HepG2 (cell line): ENCODE measurements around the gene DSTYK. TPM values are rescaled to one million over a fixed set of nuclear protein-coding genes. Genes with fewer than 3 reads are reported as not detected.

Experiments used
- ATAC-seq: fragments of 200-7000 bp; cut with Tn5 transposase; 3 replicates; pipeline ENCODE4 v1.9.1; 2020; ENCODE audit warnings: mild to moderate bottlenecking, moderate library complexity
- BruUV-seq: library from RNA; stranded (reverse); fragments of 400-500 nt; replicated peaks from 2 replicates; lab custom pipeline; 2021; lab: Mats Ljungman, UMichigan
- CTCF ChIA-PET: fragments of 300-600 bp; formaldehyde crosslinking; extraction: SDS; loops from one replicate; lab custom pipeline; 2021; ENCODE audit warnings: low total read pairs, inconsistent platforms, low intra/inter-chr PET ratio; lab: Yijun Ruan, JAX
- POLR2A ChIA-PET: fragments of 350-600 bp; sonication (Branson Sonifier 250); formaldehyde crosslinking; loops from one replicate; lab custom pipeline; 2020; ENCODE audit warnings: antibody characterized with exemption, inconsistent platforms; lab: Yijun Ruan, JAX
- DNase-seq: peaks from one replicate; pipeline ENCODE4 v3.0.0-alpha.2; 2015; ENCODE audit warnings: low spot score
- FAIRE-seq: peaks from 3 replicates; lab custom pipeline; 2011; peaks lifted over from hg19 to GRCh38; lab: Jason Lieb, UNC
- H2AFZ ChIP-seq: one replicate; pipeline ENCODE4 v1.6.1; 2011; ENCODE audit warnings: low read length, inconsistent platforms
- H3K27ac ChIP-seq: fragments of 300-600 bp; 3 replicates; pipeline ENCODE4 v1.8.0; 2011; ENCODE audit warnings: mixed run types, mild to moderate bottlenecking, mixed read lengths, low read length, inconsistent platforms; ENCODE audit not compliant: insufficient read depth; ENCODE audit errors: extremely low read length
- H3K27me3 ChIP-seq, 2 experiments: fragments of 200-600 bp in 1 of 2; 2 replicates in 1 of 2; 3 replicates in 1 of 2; pipeline versions ENCODE4 v1.6.0 to v1.8.0; 2011; ENCODE audit warnings: low read length in 2 of 2, mild to moderate bottlenecking in 2 of 2, moderate library complexity in 2 of 2, inconsistent platforms in 1 of 2; ENCODE audit not compliant: insufficient read depth in 2 of 2, control insufficient read depth in 1 of 2
- H3K36me3 ChIP-seq, 2 experiments: fragments of 200-600 bp in 1 of 2; replicated peaks in 1 of 2; 2 replicates in 1 of 2; 3 replicates in 1 of 2; pipeline versions ENCODE4 v1.5.1 to v1.8.0; 2011; ENCODE audit warnings: low read length in 2 of 2, inconsistent platforms in 1 of 2; ENCODE audit not compliant: insufficient read depth in 2 of 2, control insufficient read depth in 1 of 2
- H3K4me1 ChIP-seq: 2 replicates; pipeline ENCODE4 v1.5.1; 2012; ENCODE audit warnings: low read length, inconsistent platforms; ENCODE audit not compliant: insufficient read depth
- H3K4me2 ChIP-seq: 2 replicates; pipeline ENCODE4 v1.6.0; 2011; ENCODE audit warnings: low read depth, low read length, inconsistent platforms
- H3K4me3 ChIP-seq, 3 experiments: fragments of 200-600 bp in 1 of 3; sonication (generic), shearing (Covaris generic) in 1 of 3; replicated peaks in 1 of 3; 2 replicates each; pipeline ENCODE4 v1.5.1; 2011 to 2016; ENCODE audit warnings: low read length in 3 of 3, inconsistent platforms in 2 of 3, low read depth in 2 of 3, mild to moderate bottlenecking in 2 of 3, control low read depth in 1 of 3, mixed read lengths in 1 of 3; ENCODE audit not compliant: insufficient read depth in 1 of 3
- H3K79me2 ChIP-seq: one replicate; pipeline ENCODE4 v1.6.1; 2011; ENCODE audit warnings: low read length, inconsistent platforms; ENCODE audit not compliant: insufficient read depth
- H3K9ac ChIP-seq: 2 replicates; pipeline ENCODE4 v1.6.0; 2011; ENCODE audit warnings: mild to moderate bottlenecking, low read depth, low read length, inconsistent platforms; ENCODE audit not compliant: insufficient read depth
- H3K9me3 ChIP-seq: 2 replicates; pipeline ENCODE4 v1.5.1; 2012; ENCODE audit warnings: mild to moderate bottlenecking, low read length
- H4K20me1 ChIP-seq: 2 replicates; pipeline ENCODE4 v1.6.0; 2011; ENCODE audit warnings: inconsistent platforms, mild to moderate bottlenecking, low read length, moderate library complexity; ENCODE audit not compliant: insufficient read depth
- CENPX ChIP-seq: sonication (generic); formaldehyde crosslinking; IDR thresholded peaks from 2 replicates; pipeline ENCODE4 v1.9.0; 2021; ENCODE audit warnings: mild to moderate bottlenecking, missing genetic modification reagents, moderate library complexity
- CREB1 ChIP-seq, 2 experiments: fragments of 450-650 bp in 1 of 2; IDR thresholded peaks; 2 replicates each; pipeline ENCODE4 v1.6.1; 2016 to 2017; ENCODE audit warnings: control low read depth in 1 of 2, mild to moderate bottlenecking in 1 of 2, missing compliant biosample characterization in 1 of 2, missing genetic modification characterization in 1 of 2
- MTA3 ChIP-seq: sonication (generic); formaldehyde crosslinking; IDR thresholded peaks from 2 replicates; pipeline ENCODE4 v1.4.0; 2020; ENCODE audit warnings: missing genetic modification reagents
- RERE ChIP-seq: IDR thresholded peaks from 2 replicates; pipeline ENCODE4 v1.6.1; 2016; ENCODE audit warnings: low read depth, missing genetic modification reagents, missing compliant biosample characterization
- SYNCRIP ChIP-seq: fragments of 200-400 bp; formaldehyde crosslinking; IDR thresholded peaks from 2 replicates; pipeline ENCODE4 v1.6.1; 2018; ENCODE audit warnings: mild to moderate bottlenecking, low read depth, low read length; ENCODE audit not compliant: insufficient read depth
- ZNF124 ChIP-seq: sonication (generic); formaldehyde crosslinking; IDR thresholded peaks from 2 replicates; pipeline ENCODE4 v1.4.0; 2020; ENCODE audit warnings: missing genetic modification reagents
- ZNF34 ChIP-seq: sonication (generic); formaldehyde crosslinking; IDR thresholded peaks from 2 replicates; pipeline ENCODE4 v1.4.0; 2020; ENCODE audit warnings: mild to moderate bottlenecking, missing genetic modification reagents, borderline replicate concordance
- ZNF543 ChIP-seq: sonication (generic); formaldehyde crosslinking; IDR thresholded peaks from 2 replicates; pipeline ENCODE4 v1.4.0; 2020; ENCODE audit warnings: mild to moderate bottlenecking, missing genetic modification reagents
- ZNF605 ChIP-seq: sonication (generic); formaldehyde crosslinking; IDR thresholded peaks from 2 replicates; pipeline ENCODE4 v1.8.0; 2022; ENCODE audit warnings: mild to moderate bottlenecking, missing genetic modification reagents
- ZNF7 ChIP-seq: IDR thresholded peaks from 2 replicates; pipeline ENCODE4 v1.6.1; 2016; ENCODE audit warnings: missing biosample characterization, missing genetic modification reagents
- ZSCAN29 ChIP-seq: sonication (generic); formaldehyde crosslinking; conservative IDR thresholded peaks from 2 replicates; pipeline ENCODE4 v1.4.0; 2020; ENCODE audit warnings: mild to moderate bottlenecking, missing genetic modification reagents
- WGBS: methylation state at CpG from one replicate; pipeline ENCODE4 v1.1.6; 2017; ENCODE audit warnings: low lambda C conversion rate; 5-methylcytosine and 5-hydroxymethylcytosine counted together
- in situ Hi-C: cut with HindIII; loops from 2 replicates; pipeline ENCODE4 v1.10.0; 2017; ENCODE audit warnings: low pct_unique_long_range_greater_than_20kb; ENCODE audit not compliant: extremely low pct_ligation_motif_present
- intact Hi-C: fragments of 100-400 bp; cut with micrococcal nuclease; formaldehyde crosslinking; loops from one replicate; pipeline ENCODE4 v1.10.0; 2022; ENCODE audit not compliant: unreplicated experiment
- polyA plus RNA-seq, 8 experiments: library from polyadenylated mRNA; depleted of rRNA in 3 of 8; stranded (reverse) in 7 of 8; unstranded in 1 of 8; fragments of >200 nt; fragmentation: Illumina TruSeq in 4 of 8; extraction: Trizol in 4 of 8; gene quantifications; 2 replicates each; pipeline versions ENCODE4 v1.2.1 to v1.2.3, GENCODE V29; 2011 to 2016; ENCODE audit warnings: low read depth in 4 of 8, missing spikeins in 1 of 8, mixed read lengths in 1 of 8; ENCODE audit not compliant: insufficient read depth in 1 of 8
- total RNA-seq, 5 experiments: library from RNA; depleted of rRNA; stranded (reverse); fragments of >200 nt; fragmentation: Illumina TruSeq; extraction: Trizol; gene quantifications; 2 replicates each; pipeline ENCODE4 v1.2.3, GENCODE V29; 2016; ENCODE audit warnings: low read depth in 1 of 5
- TF ChIP-seq, protein P1 (sequence below): sonication (generic); formaldehyde crosslinking; IDR thresholded peaks from 2 replicates; pipeline ENCODE4 v1.8.0; 2022; ENCODE audit warnings: mild to moderate bottlenecking, missing genetic modification reagents; ENCODE audit not compliant: insufficient replicate concordance
- TF ChIP-seq, protein P2 (sequence below): IDR thresholded peaks from 2 replicates; pipeline ENCODE4 v1.6.1; 2016; ENCODE audit warnings: missing biosample characterization, missing genetic modification reagents, low read depth

The DSTYK gene
- total and polyA plus RNA-seq, 2 of the 13 experiments (the other 11 are each of a cell fraction or from before 2014, with no cell fraction given) = 2.6 to 4.8 TPM

GRCh38 chr1:205239078-205239477, 27.6 kb upstream of the DSTYK start (continued):
- TF ChIP-seq RERE = no peak

- Histone ChIP-seq H3K4me1 (no peaks in the 10 kb centered on the region), H3K4me2 (no peak overlapping the region), H2AFZ (no peak overlapping the region), H3K4me3 (no peak overlapping the region), H3K9ac (no peak overlapping the region), H3K27me3 (peaks cover 2 to 66% of the 10 kb centered on the region in 2 experiments; a peak in 4 of 5 replicates), H3K27ac (no peak overlapping the region), H3K79me2 (no peaks in the 10 kb centered on the region), H4K20me1 (no peaks in the 10 kb centered on the region)
- ATAC-seq = no peak
- BruUV-seq = no TSS peak
- no peak for DNase-seq
- ChIA-PET POLR2A (interaction anchor here (1.1 kb wide), 1 partner anchor 10 kb away, joined by 3 read pairs; the partner anchor contains the start of gene TMCC2), CTCF (no interaction called here)
- FAIRE-seq = no peak
- in situ Hi-C loops = no loop called here
- 31% methylated on average over 12 of the region's 12 CpGs for WGBS
- TF ChIP-seq ZNF34 (no peak), ZNF543 (CRISPR knock-in tag) (no peak), SYNCRIP (no peak), CREB1 (IDR thresholded peaks at IDR 0.05) (no peak), CREB1 (CRISPR knock-in tag; IDR thresholded peaks at IDR 0.05) (no peak), CENPX (CRISPR knock-in tag) (no peak), MTA3 (CRISPR knock-in tag) (no peak), ZNF605 (CRISPR knock-in tag) (no peak), ZSCAN29 (CRISPR knock-in tag) (no peak), ZNF124 (CRISPR knock-in tag) (no peak), ZNF7 (no peak)
- TF ChIP-seq, protein P1, sequence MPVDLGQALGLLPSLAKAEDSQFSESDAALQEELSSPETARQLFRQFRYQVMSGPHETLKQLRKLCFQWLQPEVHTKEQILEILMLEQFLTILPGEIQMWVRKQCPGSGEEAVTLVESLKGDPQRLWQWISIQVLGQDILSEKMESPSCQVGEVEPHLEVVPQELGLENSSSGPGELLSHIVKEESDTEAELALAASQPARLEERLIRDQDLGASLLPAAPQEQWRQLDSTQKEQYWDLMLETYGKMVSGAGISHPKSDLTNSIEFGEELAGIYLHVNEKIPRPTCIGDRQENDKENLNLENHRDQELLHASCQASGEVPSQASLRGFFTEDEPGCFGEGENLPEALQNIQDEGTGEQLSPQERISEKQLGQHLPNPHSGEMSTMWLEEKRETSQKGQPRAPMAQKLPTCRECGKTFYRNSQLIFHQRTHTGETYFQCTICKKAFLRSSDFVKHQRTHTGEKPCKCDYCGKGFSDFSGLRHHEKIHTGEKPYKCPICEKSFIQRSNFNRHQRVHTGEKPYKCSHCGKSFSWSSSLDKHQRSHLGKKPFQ (CRISPR knock-in tag) = no peak
- TF ChIP-seq, protein P2, sequence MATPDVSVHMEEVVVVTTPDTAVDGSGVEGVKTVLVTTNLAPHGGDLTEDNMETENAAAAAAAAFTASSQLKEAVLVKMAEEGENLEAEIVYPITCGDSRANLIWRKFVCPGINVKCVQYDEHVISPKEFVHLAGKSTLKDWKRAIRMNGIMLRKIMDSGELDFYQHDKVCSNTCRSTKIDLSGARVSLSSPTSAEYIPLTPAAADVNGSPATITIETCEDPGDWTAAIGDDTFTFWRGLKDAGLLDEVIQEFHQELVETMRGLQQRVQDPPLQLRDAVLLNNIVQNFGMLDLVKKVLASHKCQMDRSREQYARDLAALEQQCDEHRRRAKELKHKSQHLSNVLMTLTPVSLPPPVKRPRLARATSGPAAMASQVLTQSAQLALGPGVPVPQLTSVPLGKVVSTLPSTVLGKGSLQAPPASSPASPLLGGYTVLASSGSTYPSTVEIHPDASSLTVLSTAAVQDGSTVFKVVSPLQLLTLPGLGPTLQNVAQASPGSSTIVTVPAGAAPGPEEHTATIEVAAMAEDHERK = no peak
- TF ChIP-seq, all 625 proteins: peak for 0
- intact Hi-C loops = no loop called here
- H3K9me3 ChIP-seq = no peaks in the 10 kb centered on the region
- H3K36me3 ChIP-seq = no peaks in the 10 kb centered on the region
These were observed 26.3 kb upstream of the DSTYK start for GRCh38 chr1:205237526-205238484.
